Psoas muscle (tissue), 8 donors: ENCODE measurements around the gene SDK2. TPM values are rescaled to one million over a fixed set of nuclear protein-coding genes. Genes with fewer than 3 reads are reported as not detected.
A peak's percentile ranks its signal among the peaks of the same experiment; 100 is the strongest.

Source experiments
- ATAC-seq, 4 donors: fragments of 200-7000 bp; cut with Tn5 transposase; one replicate each; pipeline ENCODE4 v1.9.1; 2020; ENCODE audit warnings: moderate library complexity in 3 of 4, mild to moderate bottlenecking in 2 of 4
- DNase-seq, 2 donors: peaks; one replicate each; pipeline ENCODE4 v3.0.0-alpha.2; 2020
- H3K27ac ChIP-seq: fragments of 200-600 bp; one replicate; pipeline ENCODE4 v1.8.0; 2022
- H3K27me3 ChIP-seq, 3 donors: fragments of 200-600 bp in 1 of 3; one replicate each; pipeline versions ENCODE4 v1.6.1 to v1.8.0; 2013 to 2022; ENCODE audit warnings: low read length in 2 of 3, mild to moderate bottlenecking in 2 of 3, moderate library complexity in 1 of 3; ENCODE audit not compliant: insufficient read depth in 3 of 3
- H3K36me3 ChIP-seq, 2 donors: fragments of 200-600 bp in 1 of 2; one replicate each; pipeline versions ENCODE4 v1.6.1 to v1.8.0; 2013 to 2022; ENCODE audit warnings: low read depth in 1 of 2, mild to moderate bottlenecking in 1 of 2, moderate library complexity in 1 of 2; ENCODE audit not compliant: insufficient read depth in 1 of 2
- H3K4me1 ChIP-seq: fragments of 200-600 bp; one replicate; pipeline ENCODE4 v1.8.0; 2022
- H3K4me3 ChIP-seq: fragments of 200-600 bp; one replicate; pipeline ENCODE4 v1.8.0; 2022; ENCODE audit warnings: mild to moderate bottlenecking
- H3K9me3 ChIP-seq: fragments of 200-600 bp; one replicate; pipeline ENCODE4 v1.8.0; 2022
- CTCF ChIP-seq: fragments of 200-600 bp; IDR thresholded peaks from one replicate; pipeline ENCODE4 v1.8.0; 2022; ENCODE audit warnings: antibody characterized with exemption
- WGBS, 3 donors: extraction: QIAGEN DNeasy Blood & Tissue Kit; methylation state at CpG; one replicate each; pipeline versions ENCODE4 v1.1.6 to v1.1.7; 2013; 5-methylcytosine and 5-hydroxymethylcytosine counted together
- intact Hi-C, 2 donors: fragments of 100-400 bp; cut with DNase I; formaldehyde crosslinking; loops; one replicate each; pipeline versions ENCODE4 v1.11.0 to v1.14.2; 2022
- polyA plus RNA-seq, 3 donors: library from polyadenylated mRNA; stranded (reverse); fragments of 200-250 nt; gene quantifications; one replicate each; pipeline ENCODE4 v1.2.3, GENCODE V29; 2013
- total RNA-seq, 4 donors: library from RNA; stranded (reverse); fragmentation: NEBNext Ultra II Directional in 2 of 4; extraction: Animal tissue kit (Norgen Biotek cat#: 25700) in 2 of 4; gene quantifications; one replicate each; pipeline versions ENCODE4 v1.2.1 to v1.2.4, GENCODE V29; 2021 to 2023
- donor health status: healthy with polysubstance abuse.
- donor health status: DM: no; HTN: no; CAD: no; lungs with moderate emphysema.
- donor health status: Bipolar disorder and iron deficiency.
- donor health status: healthy.
- donor health status: DM: yes; HTN: yes; CAD: no.
- donor health status: DM: no; HTN: no; CAD: no.
- donor health status: DM: no; HTN: no; CAD: no.
- donor health status: DM: yes; HTN: yes; CAD: no.

Gene SDK2
- total and polyA plus RNA-seq, 7 donors: 0.04 to 2.8 (median 0.24) TPM

DNA sequence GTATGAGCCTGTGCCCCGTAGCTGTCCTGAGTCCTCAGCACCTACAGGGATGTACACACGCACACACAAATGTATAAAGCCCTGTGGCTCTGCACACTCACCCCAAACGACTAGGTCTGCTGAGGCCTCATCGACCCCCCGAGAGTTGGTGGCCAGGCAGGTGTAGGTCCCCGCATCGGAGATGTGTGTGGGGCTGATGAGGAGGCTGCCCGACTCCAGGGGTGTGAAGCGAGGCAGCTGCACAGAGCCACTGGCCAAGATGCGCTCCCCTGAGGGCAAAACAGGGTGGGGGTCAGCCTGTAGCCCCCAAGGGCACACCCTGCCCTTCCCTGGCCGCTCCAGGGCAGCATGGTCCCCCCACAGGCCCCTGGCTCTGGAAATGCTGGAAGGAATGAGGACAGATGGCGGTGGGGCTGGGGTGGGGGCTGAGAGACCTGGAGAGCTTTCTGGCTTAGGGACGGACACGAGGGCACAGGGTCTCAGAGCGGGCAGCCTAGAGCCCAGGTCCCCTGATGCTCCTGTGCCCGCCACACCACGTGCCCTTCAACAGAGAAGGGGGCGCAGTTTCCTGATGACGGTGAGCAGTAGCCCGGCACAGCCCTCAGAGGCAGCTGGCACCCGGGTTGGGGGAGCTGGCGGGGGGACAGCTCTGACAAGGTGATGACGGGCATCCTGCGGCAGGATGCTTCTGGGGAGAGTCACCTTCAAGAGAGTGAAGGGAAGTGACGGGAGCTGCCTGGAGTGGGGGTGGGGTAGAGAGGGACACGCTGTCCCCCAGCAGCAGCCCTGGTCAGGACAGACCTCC, 212.6 kb downstream of the SDK2 start:
- no peak overlapping the region for H3K27ac ChIP-seq
- DNase-seq (no peak), ATAC-seq (no peak)
- 85 to 87% (median 86%) methylated on average over 25 to 26 of the region's 26 CpGs for WGBS, 3 donors
- H3K4me1 ChIP-seq: no peaks in the 10 kb centered on the region
- no peak for TF ChIP-seq CTCF
- H3K9me3 ChIP-seq: no peaks in the 10 kb centered on the region
- no peaks in the 10 kb centered on the region for H3K36me3 ChIP-seq
- no peak overlapping the region for H3K4me3 ChIP-seq
- peaks cover 0 to 2% (median 0%) of the 10 kb centered on the region in 3 donors for H3K27me3 ChIP-seq
- intact Hi-C loops: loop anchor here in 1 of 2 donors (5.0 kb wide), 1 partner anchor 281 kb away; no protein-coding TSS in a partner anchor

- ATAC-seq: no peak
- no peak for TF ChIP-seq CTCF
- no peaks in the 10 kb centered on the region for H3K9me3 ChIP-seq
- H3K4me3 ChIP-seq: no peak overlapping the region
- WGBS, 3 donors: 23 to 43% (median 24%) methylated on average over 8 of the region's 8 CpGs
- DNase-seq: no peak
- H3K27me3 ChIP-seq: peaks cover 0 to 2% (median 0%) of the 10 kb centered on the region in 3 donors
- no peak overlapping the region for H3K27ac ChIP-seq
- no peaks in the 10 kb centered on the region for H3K36me3 ChIP-seq
- intact Hi-C loops: loop anchor here in 1 of 2 donors (5.0 kb wide), 1 partner anchor 281 kb away; no protein-coding TSS in a partner anchor
- H3K4me1 ChIP-seq: no peaks in the 10 kb centered on the region
Measured at GRCh38 chr17:73430848-73431247, 213.4 kb downstream of the SDK2 start.

GRCh38 chr17:73430165-73430680, 214.0 kb downstream of the SDK2 start:
- Histone ChIP-seq H3K4me1 (no peaks in the 10 kb centered on the region), H3K36me3 (no peaks in the 10 kb centered on the region), H3K27me3 (peaks cover 0 to 2% (median 0%) of the 10 kb centered on the region in 3 donors), H3K4me3 (no peak overlapping the region), H3K27ac (no peak overlapping the region), H3K9me3 (no peaks in the 10 kb centered on the region)
- 54 to 58% (median 58%) methylated on average over 9 of the region's 9 CpGs for WGBS, 3 donors
- no peak for DNase-seq
- intact Hi-C loops: loop anchor here in 1 of 2 donors (5.0 kb wide), 1 partner anchor 282 kb away; no protein-coding TSS in a partner anchor
- no peak for TF ChIP-seq CTCF
- no peak for ATAC-seq

- 25 to 27% (median 27%) methylated on average over 13 to 14 of the region's 14 CpGs for WGBS, 3 donors
- intact Hi-C loops: loop anchor here (2.0 to 5.0 kb wide), 4 partner anchors 281 to 747 kb away; no protein-coding TSS in a partner anchor
- TF ChIP-seq CTCF: peak; percentile 93
- ATAC-seq (peak; percentile 80 to 95 (median 92)), DNase-seq (peak; percentile 86 to 92)
- no peaks in the 10 kb centered on the region for H3K36me3 ChIP-seq
- no peaks in the 10 kb centered on the region for H3K4me1 ChIP-seq
- no peak overlapping the region for H3K4me3 ChIP-seq
- no peaks in the 10 kb centered on the region for H3K9me3 ChIP-seq
- H3K27me3 ChIP-seq: peaks cover 0 to 2% (median 0%) of the 10 kb centered on the region in 3 donors
- no peak overlapping the region for H3K27ac ChIP-seq
Measured at GRCh38 chr17:73429440-73430164, 214.6 kb downstream of the SDK2 start.
